ENCODE measurements around the gene TAS2R20.

Gene TAS2R20

DNA sequence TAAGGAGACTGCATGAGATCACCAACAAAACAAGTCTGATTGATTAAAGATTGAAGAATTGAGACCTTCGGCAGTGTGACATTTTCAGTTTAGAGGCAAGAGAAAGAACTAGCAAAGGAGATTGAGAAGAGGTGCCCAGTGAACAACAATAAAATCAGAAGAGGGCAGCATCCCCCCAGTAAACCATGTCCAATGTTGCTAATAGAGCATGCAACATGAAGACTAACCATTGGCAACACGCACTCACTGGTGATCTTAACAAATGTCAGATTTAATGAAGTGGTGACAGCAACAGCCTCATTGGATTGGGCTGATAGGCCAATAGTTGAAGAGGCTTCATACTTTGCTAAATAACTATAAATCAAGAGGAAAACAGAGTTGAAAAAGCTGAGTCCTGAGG lies 38.3 kb downstream of the TAS2R20 start:
- DNase-seq (ENCODE audit: low read depth in 2 of 2): no peak

DNA sequence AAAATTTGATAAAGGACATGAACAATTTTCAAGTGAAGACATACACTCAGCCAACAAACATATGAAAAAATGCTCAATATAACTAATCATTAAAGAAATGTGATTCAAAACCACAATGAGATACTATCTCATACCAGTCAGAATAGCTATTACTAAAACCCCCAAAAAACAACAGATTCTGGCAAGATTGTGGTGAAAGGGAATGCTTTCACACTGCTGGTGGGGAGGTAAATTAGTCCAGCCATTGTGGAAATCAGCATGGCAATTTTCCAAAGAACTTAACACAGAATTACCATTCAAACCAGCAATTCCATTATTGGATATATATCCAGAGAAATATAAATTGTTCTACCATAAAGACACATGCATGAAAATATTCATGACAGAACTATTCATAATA lies 40.4 kb downstream of the TAS2R20 start:
- DNase-seq (ENCODE audit: low read depth in 2 of 2): no peak

DNA sequence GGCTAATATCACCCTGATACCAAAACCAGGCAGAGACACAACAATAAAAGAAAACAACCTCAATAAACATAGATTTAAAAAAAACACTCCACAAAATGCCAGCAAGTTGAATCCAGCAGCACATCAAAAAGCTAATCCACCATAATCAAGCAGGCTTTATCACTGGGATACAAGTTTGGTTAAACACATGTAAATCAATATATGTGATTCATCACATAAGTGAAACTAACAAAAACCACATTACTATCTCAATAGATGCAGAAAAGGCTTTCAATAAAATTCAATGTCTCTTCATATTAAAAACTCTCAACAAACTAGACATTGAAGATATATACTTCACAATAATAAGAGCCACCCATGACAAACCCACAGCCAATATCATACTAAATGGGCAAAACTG lies 42.0 kb downstream of the TAS2R20 start:
- no peak for DNase-seq (ENCODE audit: low read depth in 2 of 2)

- DNase-seq (ENCODE audit: low read depth in 2 of 2): no peak
These were observed 45.5 kb downstream of the TAS2R20 start for GRCh38 chr12:10952645-10953044.
